Measurements from ENCODE around the gene STPG2. TPM values are rescaled to one million over a fixed set of nuclear protein-coding genes. Genes with fewer than 3 reads are reported as not detected.

STPG2 gene
- total and polyA plus RNA-seq, 2 of the 4 experiments (the other 2 are of a cell fraction): not detected

DNA sequence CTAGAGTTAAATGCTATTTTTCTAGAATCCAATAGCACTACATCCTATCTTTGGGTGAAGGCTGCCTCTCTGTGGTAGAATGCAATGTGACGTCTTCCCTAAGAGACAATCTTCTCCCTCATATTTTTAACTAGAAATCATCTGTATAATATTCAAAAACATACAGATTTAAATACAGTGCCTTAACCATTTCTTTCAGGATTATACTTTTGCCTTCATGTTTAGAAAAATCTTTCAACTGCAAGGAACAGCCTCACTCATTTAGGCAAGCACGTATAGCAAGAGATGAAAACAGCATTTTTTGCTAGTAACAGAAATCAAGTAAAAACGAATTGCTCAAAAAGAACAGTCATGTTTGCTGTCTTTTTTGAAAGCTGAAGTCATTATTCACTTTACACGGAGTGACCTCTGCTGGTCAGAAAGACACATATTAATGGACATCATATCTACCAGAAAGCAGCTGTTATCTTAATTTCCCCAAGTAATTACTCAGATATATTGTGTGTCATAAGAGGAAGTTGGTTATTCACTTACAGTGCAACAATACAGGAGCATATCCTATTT, 422.3 kb downstream of the STPG2 start:
- Histone ChIP-seq H4K5ac (ENCODE audit: low read depth, low read length) (no peak overlapping the region), H3K27me3 (ENCODE audit: control insufficient read depth, insufficient read depth, low read length) (no peaks in the 10 kb centered on the region), H3K14ac (replicated peaks; ENCODE audit: low read depth, low read length) (no peak overlapping the region), H4K91ac (ENCODE audit: insufficient read depth, low read depth, low read length) (no peak overlapping the region), H2AK5ac (ENCODE audit: low read depth, low read length) (no peak overlapping the region), H2BK5ac (ENCODE audit: low read depth, low read length, poor library complexity, severe bottlenecking) (no peak overlapping the region), H3K18ac (ENCODE audit: low read depth, low read length) (no peak overlapping the region), H2BK20ac (ENCODE audit: low read depth, low read length) (no peak overlapping the region), H3K4me3 (ENCODE audit: insufficient read depth, low read depth, low read length) (no peak overlapping the region), H3K79me1 (ENCODE audit: low read depth in 1 of 2, low read length in 2 of 2) (no peaks in the 10 kb centered on the region), H3K36me3 (ENCODE audit: control insufficient read depth, insufficient read depth, low read length) (no peaks in the 10 kb centered on the region), H3K9me1 (ENCODE audit: insufficient read depth, low read length) (no peaks in the 10 kb centered on the region), H3K9ac (ENCODE audit: low read depth, low read length) (no peak overlapping the region), H3K4me2 (ENCODE audit: low read depth, low read length) (no peak overlapping the region), H3K4me1 (ENCODE audit: control insufficient read depth, insufficient read depth, low read length) (no peaks in the 10 kb centered on the region), H3K56ac (ENCODE audit: extremely low read depth, insufficient read depth, low read length) (no peak overlapping the region), H3K27ac (ENCODE audit: insufficient read depth, low read length) (no peak overlapping the region), H2AK9ac (replicated peaks; ENCODE audit: low read depth, low read length, poor library complexity) (no peak overlapping the region), H4K20me1 (ENCODE audit: insufficient read depth, low read length) (no peaks in the 10 kb centered on the region), H3K9me3 (ENCODE audit: control insufficient read depth, insufficient read depth, low read length) (no peaks in the 10 kb centered on the region), H3K4ac (ENCODE audit: low read depth, low read length) (no peak overlapping the region), H3K23ac (ENCODE audit: low read depth, low read length) (no peak overlapping the region), H4K8ac (ENCODE audit: low read depth in 2 of 2, low read length in 2 of 2) (no peak overlapping the region), H2BK15ac (ENCODE audit: low read depth, low read length) (no peak overlapping the region), H2BK120ac (ENCODE audit: low read depth, low read length) (no peak overlapping the region), H2AFZ (replicated peaks; ENCODE audit: low read length, poor library complexity) (no peak overlapping the region)
- in situ Hi-C loops (cut with MboI; ENCODE audit: low sequenced_read_pairs): no loop called here
- no CpG with 5 or more reads among the region's 4 CpGs for whole genome bisulfite sequencing, 2 experiments (ENCODE audit: extremely low coverage in 2 of 2, insufficient read length in 1 of 2)
- ATAC-seq (ENCODE audit: low read depth) (no peak), DNase-seq (no peak)
- POLR2A ChIA-PET (ENCODE audit: unreplicated experiment): no interaction called here
- TF ChIP-seq, protein P1, sequence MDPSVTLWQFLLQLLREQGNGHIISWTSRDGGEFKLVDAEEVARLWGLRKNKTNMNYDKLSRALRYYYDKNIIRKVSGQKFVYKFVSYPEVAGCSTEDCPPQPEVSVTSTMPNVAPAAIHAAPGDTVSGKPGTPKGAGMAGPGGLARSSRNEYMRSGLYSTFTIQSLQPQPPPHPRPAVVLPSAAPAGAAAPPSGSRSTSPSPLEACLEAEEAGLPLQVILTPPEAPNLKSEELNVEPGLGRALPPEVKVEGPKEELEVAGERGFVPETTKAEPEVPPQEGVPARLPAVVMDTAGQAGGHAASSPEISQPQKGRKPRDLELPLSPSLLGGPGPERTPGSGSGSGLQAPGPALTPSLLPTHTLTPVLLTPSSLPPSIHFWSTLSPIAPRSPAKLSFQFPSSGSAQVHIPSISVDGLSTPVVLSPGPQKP (IDR thresholded peaks at IDR 0.05; ENCODE audit: borderline replicate concordance, low read depth, low read length): no peak
- TF ChIP-seq NFE2L2 (IDR thresholded peaks at IDR 0.05; ENCODE audit: low read depth, low read length) (no peak), MAZ (IDR thresholded peaks at IDR 0.05; ENCODE audit: borderline replicate concordance, low read depth, low read length) (no peak), FOS (IDR thresholded peaks at IDR 0.05; ENCODE audit: low read depth, low read length) (no peak), SMC3 (IDR thresholded peaks at IDR 0.05; ENCODE audit: low read depth, low read length) (no peak), MAFK (IDR thresholded peaks at IDR 0.05; ENCODE audit: low read depth, low read length) (no peak), USF2 (IDR thresholded peaks at IDR 0.05; ENCODE audit: low read depth, low read length) (no peak), MXI1 (IDR thresholded peaks at IDR 0.05; ENCODE audit: borderline replicate concordance, low read depth, low read length) (no peak), BHLHE40 (IDR thresholded peaks at IDR 0.05; ENCODE audit: low read depth, low read length) (no peak), RAD21 (IDR thresholded peaks at IDR 0.05; ENCODE audit: low read length) (no peak), RCOR1 (IDR thresholded peaks at IDR 0.05; ENCODE audit: insufficient replicate concordance, low read length) (no peak), CHD1 (IDR thresholded peaks at IDR 0.05; ENCODE audit: low read depth, low read length) (no peak), RFX5 (IDR thresholded peaks at IDR 0.05; ENCODE audit: low read depth, low read length) (no peak)
- intact Hi-C loops (cut with micrococcal nuclease): no loop called here
- BruUV-seq (replicated peaks): no TSS peak
- dilution Hi-C loops (cut with HindIII; ENCODE audit: low sequenced_read_pairs, unreplicated experiment): no loop called here
- CTCF ChIA-PET: no interaction called here
